Right hindlimb (tissue), 1 donor: ENCODE data around the gene RANBP3.
"Not testable (repeated sequence)": the region's sequence is repeated elsewhere in the genome, so short reads cannot be mapped to it uniquely, and the experiment has no call there.

Experiments
- DNase-seq: peaks from one replicate; pipeline ENCODE4 v3.0.0-alpha.2; 2018

The RANBP3 gene

GRCh38 chr19:5877882-5878281 lies 100.1 kb downstream of the RANBP3 start:
- DNase-seq, result no peak

- no peak for DNase-seq
Observed at GRCh38 chr19:5877427-5877826, 100.5 kb downstream of the RANBP3 start.

GRCh38 chr19:5874496-5874895 lies 103.4 kb downstream of the RANBP3 start:
- DNase-seq, result not testable (repeated sequence)

GRCh38 chr19:5873617-5874199 lies 104.2 kb downstream of the RANBP3 start:
- no peak for DNase-seq

GRCh38 chr19:5870986-5871394 lies 107.0 kb downstream of the RANBP3 start:
- no peak for DNase-seq

- no peak for DNase-seq
Observed at GRCh38 chr19:5867201-5868136, 110.5 kb downstream of the RANBP3 start.
